ENCODE data around the gene LNX2. TPM values are rescaled to one million over a fixed set of nuclear protein-coding genes. Genes with fewer than 3 reads are reported as not detected.

Gene LNX2
- total RNA-seq, 1 experiment from 2014 or later = 6.4 TPM

GRCh38 chr13:27528908-27529307 is 91.4 kb downstream of the LNX2 start:
- Histone ChIP-seq H3K4me1 (ENCODE audit: insufficient read depth, low read length, poor library complexity, severe bottlenecking) (no peaks in the 10 kb centered on the region), H3K4me3 (ENCODE audit: low read depth, low read length, poor library complexity, severe bottlenecking) (no peak overlapping the region), H3K27ac (ENCODE audit: low read depth, low read length, poor library complexity, severe bottlenecking) (no peak overlapping the region), H3K36me3 (ENCODE audit: insufficient read depth, low read length, poor library complexity, severe bottlenecking) (no peaks in the 10 kb centered on the region), H3K9me3 (ENCODE audit: low read depth, low read length, poor library complexity, severe bottlenecking) (no peaks in the 10 kb centered on the region), H3K27me3 (replicated peaks; ENCODE audit: insufficient read depth, low read depth, low read length, poor library complexity) (no peaks in the 10 kb centered on the region)
- POLR2A ChIA-PET (ENCODE audit: low non-redundant PET) = no interaction called here
- TF ChIP-seq EZH2 (IDR thresholded peaks at IDR 0.05; ENCODE audit: borderline replicate concordance, low read depth, low read length, poor library complexity, severe bottlenecking) (no peak), CTCF (conservative IDR thresholded peaks at IDR 0.05; ENCODE audit: low read depth, low read length) (no peak)
- DNase-seq (ENCODE audit: low spot score) = no peak
- intact Hi-C loops (cut with micrococcal nuclease; ENCODE audit: unreplicated experiment) = no loop called here
- CTCF ChIA-PET = no interaction called here
- no TSS peak for BruUV-seq (replicated peaks)

- no TSS peak for BruUV-seq (replicated peaks)
- no peaks in the 10 kb centered on the region for H3K36me3 ChIP-seq (ENCODE audit: insufficient read depth, low read length, poor library complexity, severe bottlenecking)
- TF ChIP-seq EZH2 (IDR thresholded peaks at IDR 0.05; ENCODE audit: borderline replicate concordance, low read depth, low read length, poor library complexity, severe bottlenecking) = no peak
- no peak for TF ChIP-seq CTCF (conservative IDR thresholded peaks at IDR 0.05; ENCODE audit: low read depth, low read length)
- no peak overlapping the region for H3K27ac ChIP-seq (ENCODE audit: low read depth, low read length, poor library complexity, severe bottlenecking)
- no peaks in the 10 kb centered on the region for H3K4me1 ChIP-seq (ENCODE audit: insufficient read depth, low read length, poor library complexity, severe bottlenecking)
- intact Hi-C loops (cut with micrococcal nuclease; ENCODE audit: unreplicated experiment) = no loop called here
- POLR2A ChIA-PET (ENCODE audit: low non-redundant PET) = no interaction called here
- CTCF ChIA-PET = interaction anchor here (0.6 kb wide), 1 partner anchor 232 kb away, joined by 6 read pairs; no protein-coding TSS in a partner anchor
- H3K4me3 ChIP-seq (ENCODE audit: low read depth, low read length, poor library complexity, severe bottlenecking) = no peak overlapping the region
- no peaks in the 10 kb centered on the region for H3K9me3 ChIP-seq (ENCODE audit: low read depth, low read length, poor library complexity, severe bottlenecking)
- H3K27me3 ChIP-seq (replicated peaks; ENCODE audit: insufficient read depth, low read depth, low read length, poor library complexity) = no peaks in the 10 kb centered on the region
- DNase-seq (ENCODE audit: low spot score) = no peak
Measured at GRCh38 chr13:27526516-27526915, 93.8 kb downstream of the LNX2 start.

GRCh38 chr13:27524981-27525975 is 95.1 kb downstream of the LNX2 start:
- H3K4me1 ChIP-seq (ENCODE audit: insufficient read depth, low read length, poor library complexity, severe bottlenecking) = no peaks in the 10 kb centered on the region
- CTCF ChIA-PET = no interaction called here
- DNase-seq (ENCODE audit: low spot score) = no peak
- H3K27me3 ChIP-seq (replicated peaks; ENCODE audit: insufficient read depth, low read depth, low read length, poor library complexity) = no peaks in the 10 kb centered on the region
- no peaks in the 10 kb centered on the region for H3K9me3 ChIP-seq (ENCODE audit: low read depth, low read length, poor library complexity, severe bottlenecking)
- no peaks in the 10 kb centered on the region for H3K36me3 ChIP-seq (ENCODE audit: insufficient read depth, low read length, poor library complexity, severe bottlenecking)
- no TSS peak for BruUV-seq (replicated peaks)
- intact Hi-C loops (cut with micrococcal nuclease; ENCODE audit: unreplicated experiment) = no loop called here
- no peak for TF ChIP-seq CTCF (conservative IDR thresholded peaks at IDR 0.05; ENCODE audit: low read depth, low read length)
- TF ChIP-seq EZH2 (IDR thresholded peaks at IDR 0.05; ENCODE audit: borderline replicate concordance, low read depth, low read length, poor library complexity, severe bottlenecking) = no peak
- no peak overlapping the region for H3K27ac ChIP-seq (ENCODE audit: low read depth, low read length, poor library complexity, severe bottlenecking)
- POLR2A ChIA-PET (ENCODE audit: low non-redundant PET) = no interaction called here
- no peak overlapping the region for H3K4me3 ChIP-seq (ENCODE audit: low read depth, low read length, poor library complexity, severe bottlenecking)

All from A673 (cell line).